ENCODE results near the gene DLG2. TPM values are rescaled to one million over a fixed set of nuclear protein-coding genes. Genes with fewer than 3 reads are reported as not detected.
"Not testable (repeated sequence)": the region's sequence is repeated elsewhere in the genome, so short reads cannot be mapped to it uniquely, and the experiment has no call there.

DLG2 gene
- total RNA-seq, 1 experiment from 2014 or later, result 0.20 TPM

DNA sequence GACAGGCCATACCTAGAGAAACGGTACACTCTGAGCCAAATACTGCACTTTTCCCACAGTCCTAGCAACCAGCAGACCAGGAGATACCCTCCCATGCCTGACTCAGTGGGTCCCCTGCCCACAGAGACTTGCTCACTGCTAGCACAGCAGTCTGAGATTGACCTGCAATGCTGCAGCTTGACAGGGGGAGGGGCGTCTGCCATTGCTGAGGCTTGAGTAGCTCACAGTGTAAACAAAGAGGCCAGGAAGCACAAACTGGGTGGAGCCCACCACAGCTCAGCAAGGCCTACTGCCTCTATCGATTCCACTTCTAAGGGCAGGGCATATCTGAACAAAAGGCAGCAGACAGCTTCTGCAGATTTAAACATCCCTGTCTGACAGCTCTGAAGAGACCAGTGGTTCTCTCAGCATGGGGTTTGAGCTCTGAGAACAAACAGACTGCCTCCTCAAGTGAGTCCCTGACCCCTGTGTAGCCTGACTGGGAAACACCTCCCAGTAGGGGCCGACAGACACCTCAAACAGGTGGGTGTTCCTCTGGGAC, 231.6 kb downstream of the DLG2 start:
- in situ Hi-C loops (cut with HindIII; ENCODE audit: low pct_unique_long_range_greater_than_20kb, low sequenced_read_pairs), result not testable (repeated sequence)

DNA sequence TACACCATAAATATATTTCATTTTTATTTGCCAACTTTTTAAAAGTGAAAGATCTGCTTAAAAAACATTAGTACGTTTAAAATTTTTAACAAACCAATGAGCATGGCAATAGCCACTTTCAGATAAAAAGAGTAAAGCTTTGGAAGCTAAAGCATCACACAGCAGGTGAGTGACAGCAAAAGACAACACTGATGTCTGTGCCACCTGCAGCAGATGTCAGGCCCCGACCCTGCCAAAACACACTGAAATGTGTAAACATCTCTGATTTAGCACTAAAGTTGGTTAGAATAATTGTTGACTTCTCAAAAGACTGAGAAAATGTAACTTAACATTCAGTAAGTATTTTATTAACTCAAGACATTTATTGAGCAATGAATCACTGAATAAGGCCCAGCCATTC, 232.9 kb downstream of the DLG2 start:
- in situ Hi-C loops (cut with HindIII; ENCODE audit: low pct_unique_long_range_greater_than_20kb, low sequenced_read_pairs), result no loop called here
- DNase-seq (ENCODE audit: low read depth), result no peak

More for the DNA sequence above, 231.6 kb downstream of the DLG2 start:
- DNase-seq (ENCODE audit: low read depth), result not testable (repeated sequence)

DNA sequence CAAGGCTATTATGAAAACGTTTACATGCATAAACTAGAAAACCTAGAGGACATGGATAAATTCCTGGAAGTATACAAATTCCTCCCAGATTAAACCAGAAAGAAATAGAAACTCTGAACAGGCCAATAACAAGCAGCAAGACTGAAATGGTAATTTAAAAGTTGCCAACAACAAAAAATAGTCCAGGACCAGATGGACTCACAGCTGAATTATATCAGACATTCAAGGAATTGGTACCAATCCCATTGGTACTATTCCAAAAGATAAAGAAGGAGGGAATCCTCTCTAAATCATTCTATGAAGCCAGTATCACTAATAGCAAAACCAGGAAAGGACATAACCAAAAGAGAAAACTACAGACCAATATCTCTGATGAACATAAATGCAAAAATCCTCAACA, 236.0 kb downstream of the DLG2 start:
- in situ Hi-C loops (cut with HindIII; ENCODE audit: low pct_unique_long_range_greater_than_20kb, low sequenced_read_pairs), result no loop called here

DNA sequence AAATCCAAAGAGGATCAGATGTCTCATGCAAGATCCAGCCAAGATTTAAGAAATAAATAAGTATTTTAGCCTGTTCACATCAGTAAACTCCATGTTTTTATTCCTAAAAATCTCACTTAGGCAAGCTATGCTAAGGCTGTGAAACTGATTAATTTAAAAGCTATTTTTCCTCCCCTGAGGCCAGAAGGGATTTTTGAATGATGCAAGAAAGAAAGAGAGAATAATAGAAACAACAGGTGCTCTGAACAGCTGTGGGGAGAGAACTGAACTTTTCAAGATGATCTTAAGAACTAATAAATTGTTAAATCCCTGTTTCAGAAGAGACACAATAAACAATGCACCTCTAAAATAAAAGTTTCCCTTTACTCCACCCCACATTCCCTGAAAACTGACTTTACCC, 241.6 kb downstream of the DLG2 start:
- DNase-seq (ENCODE audit: low read depth), result no peak
- in situ Hi-C loops (cut with HindIII; ENCODE audit: low pct_unique_long_range_greater_than_20kb, low sequenced_read_pairs), result no loop called here

More for the DNA sequence above, 236.0 kb downstream of the DLG2 start:
- no peak for DNase-seq (ENCODE audit: low read depth)

DNA sequence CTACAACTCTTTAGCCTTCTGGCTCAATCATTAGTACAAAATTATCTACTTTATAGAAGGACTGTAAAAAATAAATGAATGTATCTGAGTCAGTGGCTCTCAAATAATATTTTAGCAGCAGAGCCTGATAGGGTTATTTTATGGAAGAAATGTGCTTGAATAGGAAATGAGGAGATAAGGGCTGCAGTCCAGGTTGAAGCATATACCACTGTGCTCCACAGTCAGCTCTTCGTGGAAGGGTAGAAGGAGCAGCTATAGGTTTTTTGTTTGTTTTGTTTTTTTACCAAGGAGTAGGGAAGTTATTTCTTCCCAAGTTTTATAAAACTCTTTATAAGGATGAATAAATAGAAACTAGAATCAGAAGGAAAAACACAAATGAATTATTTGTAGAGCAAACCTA, 242.0 kb downstream of the DLG2 start:
- in situ Hi-C loops (cut with HindIII; ENCODE audit: low pct_unique_long_range_greater_than_20kb, low sequenced_read_pairs), result no loop called here
- DNase-seq (ENCODE audit: low read depth), result no peak

DNA sequence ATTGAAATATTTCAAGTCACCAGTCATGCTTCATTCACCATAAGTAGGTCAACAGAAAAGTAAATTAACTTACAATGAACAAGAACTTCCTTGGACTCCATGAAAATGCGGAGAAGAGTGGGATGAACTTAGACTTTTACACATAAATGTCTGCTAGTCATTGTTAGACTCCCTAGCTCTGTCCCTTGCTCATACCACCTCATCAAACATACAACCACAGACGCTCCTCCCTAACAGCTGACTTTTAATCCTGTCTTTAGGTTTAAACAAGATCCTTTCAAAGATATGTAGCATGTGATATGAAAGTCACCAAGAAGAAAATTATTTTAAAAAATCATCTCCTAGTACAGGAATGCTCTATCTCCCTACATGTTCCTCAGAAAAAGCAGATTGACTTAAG, 248.1 kb downstream of the DLG2 start:
- no peak for DNase-seq (ENCODE audit: low read depth)
- in situ Hi-C loops (cut with HindIII; ENCODE audit: low pct_unique_long_range_greater_than_20kb, low sequenced_read_pairs), result no loop called here

DNA sequence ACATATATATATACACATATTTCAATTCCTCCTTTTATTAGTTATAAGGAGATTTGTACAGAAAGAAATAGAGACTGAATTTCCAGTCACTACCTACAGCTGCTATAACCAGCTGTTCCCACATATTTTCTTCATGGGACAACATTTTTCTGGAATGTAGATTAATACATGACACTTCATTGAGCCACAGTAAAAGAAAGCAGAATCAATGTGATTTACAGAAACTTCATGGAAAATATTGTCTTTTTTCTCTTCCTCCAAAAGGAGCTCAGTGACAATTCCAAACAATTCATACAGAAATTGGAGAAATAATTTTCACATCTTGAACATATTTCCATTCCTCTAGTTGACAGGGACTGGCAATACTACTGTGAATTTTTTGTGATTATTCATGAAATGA, 249.2 kb downstream of the DLG2 start:
- DNase-seq (ENCODE audit: low read depth), result no peak
- in situ Hi-C loops (cut with HindIII; ENCODE audit: low pct_unique_long_range_greater_than_20kb, low sequenced_read_pairs), result no loop called here

DNA sequence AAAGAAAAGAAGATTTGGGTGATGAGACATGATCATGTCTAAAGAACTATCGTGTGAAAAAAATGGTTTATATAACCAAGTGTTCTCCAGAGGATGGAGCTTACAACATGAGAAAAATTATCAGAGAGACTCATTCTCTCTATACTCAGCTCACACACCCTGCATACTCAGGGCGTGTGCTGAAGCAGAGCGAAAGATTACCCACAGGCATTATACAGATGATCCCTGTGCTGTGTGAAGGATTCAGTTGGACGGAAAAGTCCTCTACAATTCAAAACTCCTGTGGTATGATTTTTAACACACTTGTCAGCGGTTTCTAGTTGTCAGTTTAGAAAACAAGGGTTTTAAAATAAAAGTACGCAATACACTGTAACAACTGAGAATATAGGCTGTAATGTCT, 267.3 kb downstream of the DLG2 start:
- DNase-seq (ENCODE audit: low read depth), result no peak
- in situ Hi-C loops (cut with HindIII; ENCODE audit: low pct_unique_long_range_greater_than_20kb, low sequenced_read_pairs), result no loop called here

DNA sequence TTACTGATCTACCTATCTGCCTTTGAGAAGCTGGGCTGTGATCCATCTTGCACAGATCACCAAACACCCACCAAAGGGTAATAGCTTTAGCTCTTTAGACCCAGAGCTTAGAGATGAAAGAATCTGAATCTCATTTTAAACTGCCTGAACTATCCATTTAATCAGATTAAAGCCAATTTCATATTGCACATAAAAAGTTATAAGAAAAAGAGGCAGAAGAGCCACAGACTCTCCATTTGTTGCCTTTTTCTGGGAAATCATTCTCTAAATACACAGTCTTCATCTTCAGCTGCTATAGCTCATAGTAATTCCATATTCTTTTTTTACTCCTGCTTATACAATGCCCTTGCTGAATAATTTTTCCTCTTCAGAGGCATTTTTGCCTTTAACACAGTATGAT, 271.2 kb downstream of the DLG2 start:
- no peak for DNase-seq (ENCODE audit: low read depth)
- in situ Hi-C loops (cut with HindIII; ENCODE audit: low pct_unique_long_range_greater_than_20kb, low sequenced_read_pairs), result no loop called here

DNA sequence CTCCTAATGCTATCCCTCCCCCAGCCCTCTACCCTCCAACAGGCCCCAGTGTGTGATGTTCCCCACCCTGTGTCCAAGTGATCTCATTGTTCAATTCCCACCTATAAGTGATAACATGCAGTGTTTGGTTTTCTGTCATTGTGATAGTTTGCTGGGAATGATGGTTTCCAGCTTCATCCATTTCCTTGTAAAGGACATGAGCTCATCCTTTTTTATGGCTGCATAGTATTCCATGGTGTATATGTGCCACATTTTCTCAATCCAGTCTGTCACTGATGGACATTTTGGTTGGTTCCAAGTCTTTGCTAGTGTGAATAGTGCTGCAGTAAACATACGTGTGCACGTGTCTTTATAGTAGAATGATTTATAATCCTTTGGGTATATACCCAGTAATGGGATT, 277.6 kb downstream of the DLG2 start:
- in situ Hi-C loops (cut with HindIII; ENCODE audit: low pct_unique_long_range_greater_than_20kb, low sequenced_read_pairs), result not testable (repeated sequence)

DNA sequence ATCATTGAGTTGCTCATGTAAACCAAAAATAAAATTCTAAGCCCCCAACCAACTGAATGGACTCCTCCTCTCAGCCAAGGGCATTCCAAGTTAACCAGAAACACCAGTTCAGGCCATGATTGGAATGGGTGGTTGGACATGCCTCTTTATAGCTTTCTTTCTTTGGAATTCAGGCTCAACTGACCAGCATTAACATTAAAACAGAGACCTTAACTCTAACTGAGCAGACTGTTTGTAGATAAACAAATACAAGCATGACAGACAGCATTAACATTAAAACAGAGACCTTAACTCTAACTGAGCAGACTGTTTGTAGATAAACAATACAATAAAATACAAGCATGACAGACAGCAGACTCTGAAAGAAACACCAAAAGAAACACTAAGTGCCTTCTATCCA, 278.2 kb downstream of the DLG2 start:
- in situ Hi-C loops (cut with HindIII; ENCODE audit: low pct_unique_long_range_greater_than_20kb, low sequenced_read_pairs), result no loop called here
- DNase-seq (ENCODE audit: low read depth), result no peak

More for the DNA sequence above, 277.6 kb downstream of the DLG2 start:
- DNase-seq (ENCODE audit: low read depth), result not testable (repeated sequence)

DNA sequence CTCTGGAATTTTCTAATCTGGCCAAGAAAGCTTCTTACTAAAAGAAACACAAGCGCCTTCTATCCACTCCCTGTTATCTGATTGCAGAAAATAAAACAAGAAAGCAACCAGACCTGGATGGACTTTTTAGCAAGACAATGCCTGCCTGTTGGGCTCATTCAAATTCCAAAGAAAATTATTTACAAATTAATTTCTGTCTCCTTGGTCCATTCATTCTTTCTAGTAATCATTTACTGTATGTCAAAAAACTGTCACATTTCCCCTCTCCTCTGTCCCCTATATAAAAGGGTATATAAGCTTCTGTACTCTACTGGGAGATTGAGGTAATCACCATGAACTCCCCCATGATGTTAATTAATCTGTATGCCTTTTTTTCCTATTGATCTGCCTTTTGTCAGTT, 279.9 kb downstream of the DLG2 start:
- no peak for DNase-seq (ENCODE audit: low read depth)
- in situ Hi-C loops (cut with HindIII; ENCODE audit: low pct_unique_long_range_greater_than_20kb, low sequenced_read_pairs), result no loop called here

DNA sequence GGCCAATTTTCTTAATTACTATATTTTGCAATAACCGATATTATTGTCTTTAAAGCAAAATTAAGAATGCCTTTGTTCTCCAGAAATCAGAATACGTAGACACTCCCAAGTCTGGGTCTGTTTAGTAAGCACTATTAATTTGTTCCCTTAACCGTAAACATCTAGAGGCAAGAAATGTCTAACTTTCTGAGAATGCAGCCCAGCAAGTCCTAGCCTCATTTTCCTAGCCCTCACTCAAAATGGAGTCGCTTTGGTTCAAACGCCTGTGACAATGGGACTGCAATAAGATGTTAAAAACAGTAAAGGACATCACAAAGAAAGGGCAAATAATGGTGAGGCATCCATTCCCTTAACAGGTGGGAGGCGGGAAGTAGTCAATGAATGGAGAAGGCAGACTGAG, 280.7 kb downstream of the DLG2 start:
- no peak for DNase-seq (ENCODE audit: low read depth)

DNA sequence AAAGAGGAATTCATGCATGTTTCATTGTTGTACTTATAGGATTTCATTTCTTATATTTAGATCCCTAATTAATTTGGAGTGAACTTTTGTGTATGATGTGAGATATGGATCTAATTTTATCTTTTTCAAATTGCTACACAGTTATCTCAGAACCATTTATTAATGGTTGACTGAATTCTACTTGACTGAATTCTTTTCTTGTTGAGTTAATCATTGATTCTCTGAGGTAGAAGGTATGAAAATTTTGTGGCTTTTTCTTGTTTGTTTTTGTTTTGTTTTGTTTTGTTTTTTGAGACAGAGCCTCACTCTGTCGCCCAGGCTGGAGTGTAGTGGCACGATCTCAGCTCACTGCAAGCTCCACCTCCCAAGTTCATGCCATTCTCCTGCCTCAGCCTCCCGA, 286.3 kb downstream of the DLG2 start:
- peak; percentile 5 for DNase-seq (ENCODE audit: low read depth)

More for the DNA sequence above, 280.7 kb downstream of the DLG2 start:
- in situ Hi-C loops (cut with HindIII; ENCODE audit: low pct_unique_long_range_greater_than_20kb, low sequenced_read_pairs), result no loop called here

DNA sequence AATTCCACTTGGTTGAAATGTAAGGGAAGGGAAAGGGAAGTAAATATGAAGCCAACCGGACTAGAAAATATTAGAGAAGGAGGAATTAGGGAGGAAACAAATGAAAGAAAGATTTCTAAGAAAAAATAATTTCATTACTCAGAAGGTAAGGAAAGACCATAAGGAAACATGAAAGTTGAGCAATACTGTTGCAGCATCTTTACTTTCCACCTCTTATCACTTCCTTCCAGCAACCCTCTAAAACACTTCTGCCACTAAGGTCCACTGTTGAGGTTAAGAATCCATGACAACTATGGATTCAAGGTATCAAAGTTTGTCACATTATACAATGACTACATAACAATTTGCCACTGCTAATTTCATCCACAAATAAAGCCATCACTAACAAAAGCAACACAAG, 308.6 kb downstream of the DLG2 start:
- no peak for DNase-seq (ENCODE audit: low read depth)

More for the DNA sequence above, 286.3 kb downstream of the DLG2 start:
- in situ Hi-C loops (cut with HindIII; ENCODE audit: low pct_unique_long_range_greater_than_20kb, low sequenced_read_pairs), result not testable (repeated sequence)

DNA sequence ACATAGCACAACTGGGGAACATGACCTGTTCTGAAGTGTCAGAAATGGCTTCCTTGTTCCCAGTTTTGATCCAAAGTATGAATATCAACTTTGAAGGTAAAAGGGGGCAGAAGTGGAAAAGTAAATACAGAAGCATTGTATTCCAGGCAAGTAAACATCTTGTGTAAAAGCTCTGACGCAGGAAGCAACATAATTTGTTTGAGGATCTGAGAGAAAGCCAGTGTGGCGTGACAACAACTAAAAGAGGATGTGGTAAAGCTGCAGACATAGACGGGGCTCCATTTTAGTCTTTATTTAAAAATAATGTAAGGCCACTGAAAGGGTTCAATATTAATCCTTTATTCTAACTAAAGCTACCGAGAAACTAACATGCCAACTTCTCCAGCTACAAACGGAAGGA, 310.2 kb downstream of the DLG2 start:
- in situ Hi-C loops (cut with HindIII; ENCODE audit: low pct_unique_long_range_greater_than_20kb, low sequenced_read_pairs), result no loop called here
- DNase-seq (ENCODE audit: low read depth), result no peak

More for the DNA sequence above, 308.6 kb downstream of the DLG2 start:
- in situ Hi-C loops (cut with HindIII; ENCODE audit: low pct_unique_long_range_greater_than_20kb, low sequenced_read_pairs), result no loop called here

DNA sequence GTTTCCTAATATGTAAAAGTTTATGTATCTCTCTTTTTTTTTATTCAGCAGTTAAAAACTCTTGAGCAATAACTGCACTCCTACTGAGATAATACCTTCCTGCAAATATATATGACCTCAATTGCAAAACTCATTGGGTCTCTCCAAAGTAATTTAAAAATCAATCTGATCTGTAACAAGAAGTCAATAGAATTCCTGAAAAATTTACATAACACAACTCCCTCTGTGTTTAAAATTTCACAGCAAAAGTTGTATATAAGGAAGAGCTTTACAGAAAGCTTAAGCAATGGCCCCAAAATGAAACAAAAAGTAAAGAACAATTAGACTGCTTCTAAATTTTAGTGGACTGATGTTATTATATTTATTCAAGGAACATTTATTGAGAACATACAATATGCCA, 313.4 kb downstream of the DLG2 start:
- no peak for DNase-seq (ENCODE audit: low read depth)
- in situ Hi-C loops (cut with HindIII; ENCODE audit: low pct_unique_long_range_greater_than_20kb, low sequenced_read_pairs), result no loop called here

DNA sequence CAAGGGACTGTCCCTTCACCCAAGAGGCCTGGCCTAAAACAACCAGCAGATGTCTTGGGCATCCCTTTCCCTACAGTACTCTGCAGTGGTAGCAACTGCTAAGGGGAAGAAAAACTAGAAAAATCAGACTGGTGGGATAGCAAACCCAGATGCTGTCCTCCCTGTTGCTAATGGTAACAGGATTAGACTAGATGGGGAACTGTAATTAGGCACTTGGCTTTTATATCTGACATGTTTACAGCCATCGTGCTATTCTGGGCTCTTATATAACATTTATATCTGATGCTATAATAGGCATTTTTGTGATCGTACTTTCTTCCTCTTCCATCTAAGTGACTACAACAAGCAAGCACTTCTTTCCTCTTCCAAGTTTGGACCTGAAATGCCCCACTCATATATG, 316.7 kb downstream of the DLG2 start:
- in situ Hi-C loops (cut with HindIII; ENCODE audit: low pct_unique_long_range_greater_than_20kb, low sequenced_read_pairs), result no loop called here
- DNase-seq (ENCODE audit: low read depth), result no peak

DNA sequence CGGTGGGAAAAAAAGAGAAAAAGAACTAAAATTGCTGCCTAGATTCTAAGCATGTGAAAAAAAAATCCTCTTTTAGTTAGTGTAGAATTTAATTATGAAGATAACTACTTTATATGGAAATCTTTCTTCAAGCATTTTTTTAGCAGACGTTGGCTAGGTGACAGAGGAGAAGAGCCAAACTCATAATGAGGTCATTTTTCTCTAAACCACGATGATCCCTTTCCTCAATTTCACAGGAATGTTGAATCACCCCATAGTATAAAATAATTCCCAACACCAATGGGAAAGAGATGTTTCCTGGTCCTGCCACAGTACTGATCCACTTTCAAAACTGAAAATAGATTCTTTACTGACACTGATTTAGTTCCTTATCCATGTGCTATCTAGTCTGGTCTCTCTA, 319.8 kb downstream of the DLG2 start:
- in situ Hi-C loops (cut with HindIII; ENCODE audit: low pct_unique_long_range_greater_than_20kb, low sequenced_read_pairs), result no loop called here
- DNase-seq (ENCODE audit: low read depth), result no peak

DNA sequence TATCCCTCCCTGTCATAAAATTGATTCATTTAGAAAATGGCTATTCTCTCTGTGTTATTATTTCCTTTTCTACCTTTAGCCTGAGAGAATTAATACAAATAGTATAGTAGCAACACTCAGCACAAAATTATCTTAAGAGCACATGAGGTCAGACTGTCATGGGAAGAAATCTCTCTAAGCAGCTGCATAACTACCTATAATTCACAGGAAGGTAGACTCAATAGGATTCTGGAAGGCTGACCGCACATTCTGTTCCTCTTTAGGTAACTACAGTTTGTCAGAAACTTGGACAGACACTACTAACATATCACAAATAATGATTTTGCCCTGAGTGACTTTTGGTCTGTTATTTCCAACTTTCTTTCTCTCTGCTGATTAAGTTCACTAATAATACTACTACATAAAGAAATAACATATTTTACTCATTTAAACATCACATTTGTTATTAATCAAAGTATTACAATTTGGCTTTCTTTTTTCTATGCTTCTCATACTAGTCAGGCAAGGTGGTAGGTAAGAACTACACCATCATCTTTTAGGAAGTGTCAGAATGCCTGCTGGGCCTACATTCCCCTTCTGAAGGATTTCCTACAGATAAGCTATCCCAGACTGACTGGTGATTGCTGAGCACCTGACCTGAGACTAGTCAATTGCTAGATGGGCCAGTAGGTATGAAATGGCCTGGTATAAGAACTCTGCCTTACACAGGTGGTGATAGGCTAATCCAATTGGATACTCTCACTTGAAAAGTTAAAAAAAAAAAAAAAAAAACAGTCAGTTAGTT, 325.1 kb downstream of the DLG2 start:
- in situ Hi-C loops (cut with HindIII; ENCODE audit: low pct_unique_long_range_greater_than_20kb, low sequenced_read_pairs), result no loop called here
- DNase-seq (ENCODE audit: low read depth), result no peak
